ENCODE results near the gene SIX2.

SIX2 gene

DNA sequence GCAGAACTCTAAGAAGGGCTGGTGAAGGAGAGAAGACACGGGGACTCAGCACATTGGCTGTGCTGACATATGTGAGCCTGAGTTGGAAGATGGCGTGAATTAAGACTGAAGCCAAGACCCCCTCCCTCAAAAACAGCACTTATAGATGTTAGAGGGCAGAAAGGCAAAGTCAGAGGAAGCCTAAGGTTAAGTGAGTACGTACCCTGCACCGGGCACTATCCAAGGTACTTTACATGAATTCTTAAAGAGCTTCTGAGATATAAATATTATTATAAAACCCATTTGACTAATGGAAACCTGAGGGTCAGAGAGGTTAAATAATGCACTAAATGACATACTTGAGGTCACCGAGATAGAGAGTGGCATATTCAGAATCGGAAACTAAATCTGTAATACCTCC, 42.2 kb downstream of the SIX2 start:
- no peak for DNase-seq (ENCODE audit: low spot score)

DNA sequence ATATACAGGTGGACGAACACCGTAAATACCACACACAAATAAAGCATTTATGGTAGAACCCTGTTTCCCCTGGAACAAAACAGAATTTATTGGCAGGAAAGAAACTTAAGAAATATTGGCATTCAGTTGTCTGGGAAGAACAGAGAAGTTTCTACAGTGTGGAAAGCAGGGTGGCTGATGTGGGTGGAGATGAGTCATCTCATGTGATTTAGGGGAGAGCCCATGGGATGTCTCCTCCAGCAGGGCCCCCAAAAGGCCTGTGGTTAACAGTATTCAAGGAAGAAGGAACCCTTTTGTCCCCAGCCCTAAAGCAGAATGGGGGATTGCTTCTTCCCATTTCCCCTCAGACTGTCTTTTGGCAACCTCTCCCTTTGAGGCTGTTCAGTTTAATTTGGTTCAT, 43.6 kb downstream of the SIX2 start:
- DNase-seq (ENCODE audit: low spot score) = no peak

GRCh38 chr2:44964752-44965236, 44.5 kb downstream of the SIX2 start:
- DNase-seq (ENCODE audit: low spot score) = peak; percentile 32

GRCh38 chr2:44962176-44962695, 47.0 kb downstream of the SIX2 start:
- DNase-seq (ENCODE audit: low spot score) = no peak

GRCh38 chr2:44960871-44961270, 48.4 kb downstream of the SIX2 start:
- DNase-seq (ENCODE audit: low spot score) = no peak

DNA sequence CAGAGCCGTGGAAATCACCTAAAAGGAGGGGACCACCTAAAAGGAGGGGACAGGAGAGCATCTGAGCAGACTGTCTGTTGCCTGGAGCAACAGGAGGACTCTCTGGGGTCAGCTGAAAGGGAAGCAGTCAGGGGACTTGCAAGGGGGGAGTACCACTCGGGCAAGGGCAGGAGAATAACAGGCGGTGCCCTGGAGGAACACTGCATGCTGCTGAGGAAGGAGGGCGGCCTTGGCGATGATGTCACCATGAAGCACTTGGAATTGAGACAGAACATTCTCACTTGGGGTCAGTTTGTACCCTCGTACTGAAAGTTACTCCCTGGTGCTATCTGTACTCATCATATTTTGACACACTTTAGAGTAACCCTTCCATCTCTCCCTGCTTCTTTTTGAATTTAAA, 49.4 kb downstream of the SIX2 start:
- DNase-seq (ENCODE audit: low spot score) = no peak

DNA sequence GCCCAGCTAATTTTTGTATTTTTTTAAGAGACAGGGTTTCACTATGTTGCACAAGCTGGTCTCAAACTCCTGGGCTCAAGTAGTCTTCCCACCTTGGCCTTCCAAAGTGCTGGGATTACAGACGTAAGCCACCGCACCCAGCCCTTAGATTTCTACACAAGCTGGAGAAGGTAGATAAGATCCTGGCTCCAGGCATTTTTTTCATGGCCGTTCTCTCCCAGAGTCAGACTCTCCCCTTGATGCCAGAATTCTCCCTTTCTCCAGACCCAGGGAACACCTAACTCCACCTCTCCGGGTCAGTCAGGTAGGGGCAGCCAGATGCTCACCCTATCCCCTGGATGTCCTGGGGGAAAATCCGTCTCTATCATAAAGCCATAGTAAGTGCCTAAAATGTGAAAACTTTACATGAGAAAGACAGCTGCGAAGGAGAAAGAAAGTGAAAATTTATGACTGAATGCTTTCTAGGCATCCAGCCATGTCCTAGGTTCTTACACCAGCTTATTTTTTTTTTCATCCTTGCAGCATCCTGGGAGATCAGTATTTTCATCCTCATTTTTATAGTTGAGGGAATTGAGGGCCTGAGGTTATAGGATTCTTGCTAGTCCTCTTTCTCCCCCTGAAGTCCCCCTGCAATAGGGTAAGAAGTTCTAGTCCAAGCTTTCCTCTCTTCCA, 51.5 kb downstream of the SIX2 start:
- no peak for DNase-seq (ENCODE audit: low spot score)

DNA sequence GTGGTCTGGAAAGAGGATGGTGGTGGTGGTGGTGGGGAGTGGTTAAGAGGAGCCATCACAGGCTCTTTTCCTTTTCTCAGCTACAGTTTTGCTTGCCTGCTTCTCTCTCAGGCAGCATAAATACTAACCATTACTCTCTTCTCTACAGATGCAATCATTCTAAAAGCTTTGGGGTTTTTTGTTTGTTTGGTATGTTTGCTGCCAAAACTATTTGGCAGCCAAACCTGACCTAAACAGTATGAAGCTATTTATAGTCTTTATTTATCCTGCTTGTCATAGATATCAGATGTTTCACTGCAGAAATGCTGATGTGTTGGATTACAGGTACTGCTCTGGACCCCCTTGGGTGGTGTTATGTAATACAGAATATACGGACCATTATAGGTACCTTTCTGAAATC, 52.4 kb downstream of the SIX2 start:
- no peak for DNase-seq (ENCODE audit: low spot score)

DNA sequence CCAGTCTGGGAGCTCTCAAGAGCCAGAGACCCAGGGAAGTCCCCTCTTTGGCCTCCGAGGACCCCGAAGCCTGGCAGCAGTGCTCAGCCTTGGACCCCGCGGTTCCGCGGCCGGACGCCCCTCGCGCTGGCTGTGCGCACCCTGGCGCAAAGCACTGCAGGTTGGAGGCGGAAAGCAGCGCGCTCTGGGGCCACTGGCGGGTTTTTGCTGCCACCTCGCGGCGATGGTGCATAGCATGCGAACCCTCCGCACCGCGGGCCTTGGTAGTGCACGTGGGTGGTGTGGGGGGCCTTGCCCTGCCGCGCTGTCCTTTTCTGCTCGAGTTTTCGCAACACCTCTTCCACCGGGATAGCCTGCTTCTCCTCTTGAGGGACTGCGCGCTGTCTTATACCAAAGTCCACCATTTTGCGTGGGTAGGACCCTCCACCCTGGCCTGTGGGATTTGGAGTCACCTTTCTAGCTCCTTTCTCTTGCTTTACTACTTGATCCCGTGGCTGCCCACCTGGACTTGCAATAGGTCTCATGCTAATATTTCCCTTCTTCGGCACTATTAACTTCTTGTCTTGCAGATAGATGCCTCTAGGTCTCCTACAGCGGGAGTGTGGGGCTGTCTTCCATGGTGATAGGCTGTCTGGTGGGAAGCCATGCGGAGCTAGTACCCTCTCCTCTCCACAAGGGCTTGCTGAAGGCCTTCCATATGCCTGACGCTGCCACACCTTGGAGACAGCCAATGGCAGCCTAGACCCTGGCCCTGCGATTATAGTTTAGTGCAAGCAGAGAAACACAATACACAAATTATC, 53.5 kb downstream of the SIX2 start:
- peak; percentile 74 for DNase-seq (ENCODE audit: low spot score)
